CD4-positive, alpha-beta T cell treated with Interleukin-4 for 1 hour (primary cell): Measurements from ENCODE around the gene DQX1.

ENCODE experiments used
- DNase-seq, 2 donors: peaks; one replicate each; pipeline ENCODE4 v3.0.0-alpha.2; 2020 to 2022

DQX1 gene

GRCh38 chr2:74554820-74555531, 28.9 kb upstream of the DQX1 start:
- peak; percentile 48 for DNase-seq

GRCh38 chr2:74553892-74554819, 28.1 kb upstream of the DQX1 start, which contains the start of the genes DOK1 and LOXL3:
Gene DOK1, plus strand, starts transcription at chr2:74554720. Its CDS starts 35 bp downstream, at chr2:74554755.
Gene LOXL3, minus strand, starts transcription at chr2:74553942. Its CDS starts 1,308 bp downstream, at chr2:74552634.
- peak; percentile 79 to 86 for DNase-seq

GRCh38 chr2:74552914-74553811, 27.1 kb upstream of the DQX1 start:
- no peak for DNase-seq

DNA sequence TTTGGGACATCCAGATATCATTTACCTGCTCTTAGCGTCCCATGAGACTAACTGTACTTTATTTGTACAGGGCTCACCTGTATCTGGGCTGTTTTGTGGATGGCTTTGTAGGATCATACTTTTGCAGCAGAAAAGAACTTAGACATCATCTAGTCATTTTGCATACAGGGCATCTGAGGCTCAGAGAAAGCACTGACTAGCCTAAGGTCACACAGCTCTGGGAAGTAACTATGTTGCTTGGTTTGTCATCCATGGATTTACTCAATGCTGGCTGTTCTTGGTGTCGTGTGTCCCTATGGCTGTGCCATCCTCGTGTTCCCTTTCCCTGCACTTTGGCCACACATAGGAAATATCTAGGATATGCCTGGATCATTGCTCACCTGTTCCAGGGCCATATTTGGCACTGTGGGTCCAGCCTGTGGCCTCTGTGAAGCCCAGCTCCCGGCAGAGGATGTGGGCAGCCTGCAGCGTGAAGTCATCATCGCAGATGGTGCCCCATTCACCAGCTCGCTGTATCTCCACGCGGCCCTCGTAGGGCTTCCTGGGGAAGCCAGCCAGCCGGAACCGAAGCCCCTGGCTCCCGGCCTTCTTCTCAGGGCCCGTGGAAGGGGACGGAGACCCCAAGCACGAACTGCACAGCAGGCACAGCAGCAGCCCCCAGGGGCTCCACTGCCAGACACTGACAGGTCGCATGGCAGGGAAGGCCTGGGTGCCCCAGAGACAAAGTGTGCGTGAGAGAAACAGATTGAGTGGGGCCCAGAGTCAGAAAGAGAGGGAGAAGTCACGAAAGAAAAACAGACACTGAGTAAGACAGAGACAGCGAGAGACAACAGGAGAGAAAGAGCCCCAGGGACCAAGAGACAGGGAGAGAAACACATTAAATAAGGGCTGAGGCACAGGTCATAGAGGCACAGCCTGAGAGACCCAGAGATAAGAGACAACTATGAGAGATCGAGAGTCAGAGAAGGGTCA, 26.2 kb upstream of the DQX1 start:
- no peak for DNase-seq

- DNase-seq, result no peak
Measured at GRCh38 chr2:74551530-74551929, 25.5 kb upstream of the DQX1 start.

DNA sequence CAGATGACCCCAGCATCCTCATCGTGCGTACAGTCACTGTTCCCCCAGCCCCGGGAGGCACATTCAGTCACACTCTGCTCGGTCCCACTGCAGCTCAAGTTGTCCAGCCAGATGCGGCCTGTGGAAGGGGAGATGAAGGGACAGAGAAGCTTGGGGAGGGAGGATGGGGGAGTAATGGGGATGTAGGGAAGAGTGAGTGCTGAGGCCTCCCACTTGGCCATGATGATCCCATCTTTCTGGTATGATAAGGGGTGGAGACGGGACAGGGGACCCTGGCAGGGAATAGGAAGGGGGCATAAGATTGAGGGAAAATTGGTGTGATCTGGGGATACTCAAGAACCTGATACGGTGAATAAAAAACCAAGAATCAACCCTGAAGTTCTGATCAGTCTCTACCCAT, 24.2 kb upstream of the DQX1 start:
- DNase-seq, result no peak

DNA sequence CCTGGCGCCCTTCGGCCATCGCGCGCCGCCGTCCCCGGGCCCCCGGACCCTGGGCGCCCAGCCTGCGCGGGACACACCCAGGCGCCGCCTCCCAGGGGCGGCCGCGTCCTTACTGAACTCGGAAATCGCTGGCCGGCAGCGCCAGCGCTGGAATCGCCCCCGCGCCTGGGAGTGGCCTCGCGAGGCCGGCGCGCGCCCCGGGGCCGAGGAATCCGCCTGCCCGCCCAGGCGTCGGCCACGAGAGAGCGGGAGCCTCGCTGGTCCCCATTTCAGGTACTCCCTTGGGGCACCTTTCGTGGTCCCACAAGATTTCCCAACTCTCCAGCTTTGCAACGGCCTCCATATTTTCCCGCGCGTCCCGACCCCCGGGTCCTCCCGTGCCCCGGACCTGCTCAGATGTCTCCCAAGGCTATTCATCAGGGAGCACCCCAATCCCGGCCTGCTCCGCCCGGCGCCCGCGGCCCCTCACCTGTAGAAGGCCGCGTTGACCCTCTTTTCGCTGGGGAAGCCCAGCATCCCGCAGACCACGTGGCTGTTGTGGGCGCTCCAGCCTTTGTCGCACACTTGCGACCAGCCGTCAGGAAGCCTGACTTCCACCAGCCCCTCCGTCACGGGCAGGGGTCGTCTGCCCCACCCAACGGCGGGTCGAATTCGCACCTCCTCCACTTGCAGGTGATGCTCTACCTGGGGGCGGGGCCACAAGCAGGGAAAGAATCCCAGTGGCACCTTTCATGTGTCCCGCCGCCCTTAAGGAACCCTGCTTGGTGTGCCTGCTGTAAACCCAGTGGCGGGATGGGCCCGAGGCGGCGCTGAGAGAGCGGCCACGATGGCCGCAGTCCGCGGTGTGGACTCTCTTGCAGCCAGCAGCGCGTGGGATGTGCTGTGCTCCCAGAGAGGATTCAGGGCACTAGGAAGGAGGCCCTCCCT, 23.1 kb upstream of the DQX1 start:
- DNase-seq, result no peak

DNA sequence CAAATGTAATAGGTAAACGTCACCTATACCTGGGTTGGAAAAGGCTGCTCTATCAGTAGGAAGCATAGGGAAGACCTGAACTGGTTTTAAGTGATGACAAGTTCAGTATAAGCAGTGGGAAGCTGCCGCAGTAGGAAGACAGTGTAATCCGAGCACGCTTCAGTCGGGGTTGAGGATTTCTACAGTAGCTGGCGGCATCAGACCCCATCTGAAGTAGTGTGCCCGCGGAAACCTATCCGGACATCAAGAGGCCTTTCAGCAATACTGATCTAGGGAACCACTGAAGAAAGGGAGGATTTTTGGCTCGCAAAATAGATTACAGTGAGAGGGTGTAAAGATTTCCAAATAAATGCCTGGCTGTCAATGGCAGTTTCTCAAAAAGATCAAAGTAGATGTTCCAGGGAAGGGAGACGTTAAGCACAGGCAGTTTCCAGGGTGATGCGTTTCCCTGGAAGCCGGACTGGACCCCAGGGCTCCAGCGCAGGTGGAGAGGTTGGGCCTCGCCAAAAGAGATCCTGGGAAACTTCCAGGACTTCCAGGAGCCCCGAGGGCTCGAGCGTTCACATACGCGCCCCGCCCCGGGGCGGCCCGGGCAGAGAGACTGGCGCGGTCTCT, 22.4 kb upstream of the DQX1 start:
- DNase-seq, result no peak

DNA sequence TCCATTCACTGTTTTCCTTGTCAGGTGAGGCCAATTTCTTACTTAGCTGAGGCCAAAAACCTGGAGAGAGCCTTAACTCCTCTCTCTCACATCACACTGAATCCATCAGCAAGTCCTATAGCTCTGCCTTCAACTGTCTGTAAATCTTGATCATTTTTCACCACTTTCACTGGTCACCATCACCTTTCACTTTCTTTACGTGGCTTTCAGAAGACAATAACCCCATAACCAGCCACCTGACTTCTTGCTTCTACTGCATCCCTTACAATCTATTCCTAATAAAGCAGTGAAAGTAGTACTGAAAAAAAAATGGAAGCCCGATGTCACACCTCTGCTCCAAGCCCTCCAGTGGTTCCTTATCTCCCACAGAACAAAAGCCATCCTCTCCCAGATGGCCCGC, 20.0 kb upstream of the DQX1 start:
- DNase-seq, result no peak

- no peak for DNase-seq
Measured at GRCh38 chr2:74544634-74545033, 18.6 kb upstream of the DQX1 start.

DNA sequence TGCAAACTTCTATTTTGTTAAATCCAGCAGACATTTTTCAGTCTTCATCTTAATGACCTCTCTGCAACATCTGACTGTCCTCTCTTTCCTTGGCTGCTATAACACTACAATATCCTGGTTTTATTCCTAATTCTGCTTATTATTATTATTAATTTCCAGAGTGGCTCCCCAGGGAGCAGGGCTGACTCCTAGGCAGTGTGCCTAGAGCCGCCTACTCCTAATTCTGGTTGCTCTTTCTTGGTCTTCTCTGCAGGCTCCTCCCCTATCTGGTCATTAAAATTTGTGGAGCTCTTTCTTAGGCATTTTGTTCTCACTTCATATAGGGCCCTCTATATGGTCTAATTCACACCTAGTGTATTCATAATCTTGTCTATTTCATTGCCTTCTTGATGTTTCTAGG, 16.9 kb upstream of the DQX1 start:
- no peak for DNase-seq

GRCh38 chr2:74540291-74540690, 14.3 kb upstream of the DQX1 start:
- DNase-seq, result no peak

GRCh38 chr2:74538881-74539339, 12.9 kb upstream of the DQX1 start:
- no peak for DNase-seq

DNA sequence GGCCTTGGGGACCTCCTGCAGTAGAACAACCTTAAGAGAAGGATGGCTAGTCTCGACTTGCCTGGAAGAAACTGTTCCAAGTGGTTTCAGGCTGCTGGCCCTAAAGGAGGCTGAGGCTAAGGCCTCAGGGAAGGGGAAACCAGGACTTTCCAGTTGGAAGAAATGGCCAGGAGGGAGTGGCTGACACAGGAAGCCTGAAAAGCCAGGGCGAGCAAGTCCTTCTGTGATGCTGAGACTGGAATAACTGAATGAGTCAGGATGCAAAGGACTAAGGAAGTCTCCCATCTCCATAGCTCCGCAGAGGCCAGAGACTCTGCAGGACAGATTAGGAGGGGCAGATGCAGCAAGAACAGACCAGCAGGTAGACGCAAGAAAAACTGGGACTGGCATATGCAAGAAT, 11.1 kb upstream of the DQX1 start:
- DNase-seq, result no peak

DNA sequence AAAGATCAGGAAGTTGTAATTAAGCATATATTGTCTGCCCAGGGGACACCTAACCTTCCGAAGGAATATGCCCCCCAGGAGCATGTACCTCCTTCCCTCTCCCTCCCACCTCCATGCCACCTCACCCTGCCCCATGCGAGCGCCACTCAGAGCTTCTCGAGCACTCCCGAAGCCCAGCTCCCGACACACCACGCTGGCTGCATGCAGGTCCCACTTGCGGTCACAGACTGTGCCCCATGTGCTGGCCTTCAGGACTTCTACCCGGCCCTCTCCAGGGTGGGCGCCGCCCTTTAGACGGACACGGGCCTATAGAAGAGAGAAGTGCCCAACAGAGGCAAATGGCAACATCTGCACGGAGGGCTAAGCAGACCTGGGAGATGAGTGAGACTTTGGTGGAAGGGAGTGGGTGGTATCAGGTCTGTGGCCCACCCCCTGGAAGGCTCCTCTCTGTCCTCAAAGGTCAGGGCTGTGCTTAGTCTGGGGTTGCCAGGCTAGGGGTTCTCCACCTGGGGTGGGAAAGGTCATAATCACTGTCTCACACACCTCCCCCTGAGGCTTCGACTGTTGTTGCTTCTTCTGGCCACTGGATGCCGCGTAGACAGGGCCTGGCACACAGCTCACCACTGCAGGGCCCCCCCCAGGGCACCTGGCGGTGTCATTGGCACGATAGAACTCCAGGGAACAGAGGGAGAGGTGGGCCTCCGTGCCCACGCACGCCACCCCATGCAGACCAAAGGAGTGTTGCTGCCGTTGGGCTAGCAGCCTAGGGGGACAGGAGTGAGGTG, 10.3 kb upstream of the DQX1 start:
- no peak for DNase-seq

DNA sequence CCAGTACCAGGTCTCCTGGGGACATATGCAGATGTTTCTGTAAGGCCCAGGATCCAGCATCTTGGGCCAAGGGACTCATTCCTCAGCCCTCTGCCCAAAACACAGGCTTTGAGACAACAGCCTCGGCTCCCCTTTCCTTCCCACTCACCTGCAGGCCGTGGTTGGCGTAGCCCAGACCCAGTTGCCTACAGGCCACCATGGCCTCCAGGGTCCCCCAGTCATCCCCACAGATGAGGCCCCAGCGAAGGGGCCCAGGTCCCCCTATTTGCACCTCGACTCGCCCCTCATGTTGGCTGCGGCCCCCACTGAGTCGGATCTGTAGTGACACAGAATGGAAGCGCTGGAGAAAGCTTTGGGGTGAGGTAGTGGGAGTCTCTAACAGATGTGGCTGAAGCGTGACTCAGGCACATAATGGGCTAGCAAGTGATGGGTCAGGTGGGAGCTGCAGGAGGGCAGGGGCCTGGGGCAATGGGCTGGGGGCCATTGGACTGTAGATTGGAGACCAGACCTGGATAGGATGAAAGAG, 9.5 kb upstream of the DQX1 start:
- no peak for DNase-seq

DNA sequence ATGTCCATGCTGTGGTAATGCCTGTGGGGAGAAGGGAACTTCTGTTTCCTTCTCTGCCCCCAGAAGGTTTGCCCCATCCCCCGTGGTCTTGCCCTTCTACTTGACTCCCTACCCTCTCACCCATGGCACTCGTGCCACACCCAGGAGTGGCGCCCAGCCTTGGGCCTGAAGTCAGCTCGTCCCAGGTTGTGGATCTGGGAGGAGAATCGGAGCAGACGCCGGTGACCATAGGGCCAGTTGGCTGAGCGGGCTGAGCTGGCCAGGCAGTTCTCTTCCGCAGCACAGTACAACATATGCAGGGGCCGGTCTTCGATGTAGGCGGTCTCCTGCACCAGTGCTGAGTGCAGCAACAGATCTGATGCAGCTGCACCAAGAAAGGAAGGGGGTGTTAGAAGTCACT, 8.4 kb upstream of the DQX1 start:
- no peak for DNase-seq

DNA sequence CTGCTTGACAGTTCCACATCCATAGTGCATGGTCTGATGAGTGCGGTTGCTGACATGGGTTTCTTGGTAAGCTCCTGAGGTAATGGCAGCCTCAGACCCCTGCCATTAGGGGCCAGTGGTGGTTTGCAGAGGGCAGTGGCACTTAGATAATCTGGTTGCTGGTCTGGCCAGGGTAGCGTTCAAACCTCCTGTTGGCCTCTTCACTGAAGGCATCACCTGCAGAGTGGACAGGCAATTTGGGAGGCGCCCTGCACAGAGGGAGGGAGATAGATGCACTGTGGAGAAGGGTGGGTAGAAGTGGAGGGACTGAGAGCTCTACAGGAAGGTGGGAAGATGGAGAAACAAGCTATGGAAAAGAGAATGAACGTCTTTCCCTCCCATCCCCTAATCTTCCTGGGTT, 7.4 kb upstream of the DQX1 start:
- DNase-seq, result no peak

DNA sequence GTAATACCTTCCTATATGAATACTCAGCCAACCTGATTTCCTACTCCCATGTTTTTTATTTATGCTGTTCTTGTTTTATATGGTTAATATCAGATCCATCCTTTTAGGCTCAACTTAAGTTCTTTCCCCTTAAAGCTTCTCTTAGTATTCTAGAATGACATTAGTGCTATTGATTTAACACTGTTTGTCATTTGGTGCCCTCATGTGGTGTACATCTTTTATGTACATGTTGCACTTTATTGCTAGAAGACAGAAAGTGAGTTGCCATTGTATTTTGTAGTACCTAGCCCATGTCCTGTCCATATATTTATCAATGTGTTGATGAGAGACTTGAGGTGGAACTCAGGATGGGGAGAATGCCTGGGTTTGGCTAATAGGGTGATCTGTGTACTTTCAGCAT, 6.2 kb upstream of the DQX1 start:
- DNase-seq, result peak in 1 of 2 donors; percentile 66
